ENCODE data around the gene CILP. TPM values are rescaled to one million over a fixed set of nuclear protein-coding genes. Genes with fewer than 3 reads are reported as not detected.

Gene CILP
- 0.18 TPM in 1 of 2 replicates, not detected in the other for total RNA-seq

GRCh38 chr15:65210770-65211481, at the start of gene CILP:
TSS of gene CILP (minus strand) at chr15:65211473. CDS start at chr15:65209755, 1,718 bp downstream.

GRCh38 chr15:65184868-65185717, 26.2 kb downstream of the CILP start, which contains the start of gene CLPX:
TSS of gene CLPX (minus strand) at chr15:65185342. CDS start at chr15:65185153, 189 bp downstream.

Other genes starting within 250 kb of the CILP start
- gene SPG21, start 221.6 kb downstream of the CILP start, total RNA-seq, result 71.2 and 89.9 TPM in 2 replicates
- 26.4 and 30.0 TPM in 2 replicates for gene MTFMT, start 181.8 kb downstream of the CILP start, total RNA-seq
- gene SLC51B, start 166.1 kb downstream of the CILP start, total RNA-seq, result not detected in 2 replicates
- gene RASL12, start 143.5 kb downstream of the CILP start, total RNA-seq, result 12.1 and 12.8 TPM in 2 replicates
- not detected in 2 replicates for gene KBTBD13, start 134.7 kb downstream of the CILP start, total RNA-seq
- gene UBAP1L, start 96.3 kb downstream of the CILP start, total RNA-seq, result 0.18 and 0.29 TPM in 2 replicates
- gene PDCD7, start 77.7 kb downstream of the CILP start, total RNA-seq, result 15.6 and 18.6 TPM in 2 replicates
- 20.5 and 28.2 TPM in 2 replicates for gene CLPX, start 26.1 kb downstream of the CILP start, total RNA-seq
- gene PARP16, start 75.4 kb upstream of the CILP start, total RNA-seq, result 5.2 and 9.7 TPM in 2 replicates
- not detected in 2 replicates for gene RNU5A-1, start 84.6 kb upstream of the CILP start, total RNA-seq
- not detected in 2 replicates for gene RNU5B-1, start 93.2 kb upstream of the CILP start, total RNA-seq
- gene IGDCC3, start 166.5 kb upstream of the CILP start, total RNA-seq, result not detected in 2 replicates
- 0.18 and 0.86 TPM in 2 replicates for gene IGDCC4, start 211.5 kb upstream of the CILP start, total RNA-seq